H9 (cell line): ENCODE measurements around the gene ISG20L2. TPM values are rescaled to one million over a fixed set of nuclear protein-coding genes. Genes with fewer than 3 reads are reported as not detected.

Experiments used
- DNase-seq: peaks from one replicate; pipeline ENCODE4 v3.0.0-alpha.2; 2017
- H2AFZ ChIP-seq: one replicate; pipeline ENCODE4 v1.6.1; 2013; ENCODE audit warnings: mild to moderate bottlenecking, low read length, control low read depth, moderate library complexity
- H2AK5ac ChIP-seq: 2 replicates; pipeline ENCODE4 v1.6.1; 2013; ENCODE audit warnings: low read length, control low read depth, mixed read lengths; ENCODE audit not compliant: insufficient read length
- H2BK120ac ChIP-seq: one replicate; pipeline ENCODE4 v1.6.1; 2013; ENCODE audit warnings: low read depth, mild to moderate bottlenecking, low read length, control low read depth, inconsistent platforms; ENCODE audit not compliant: poor library complexity, severe bottlenecking
- H2BK12ac ChIP-seq: 2 replicates; pipeline ENCODE4 v1.6.1; 2013; ENCODE audit warnings: low read length, control low read depth, mixed read lengths, low read depth; ENCODE audit not compliant: insufficient read length
- H2BK15ac ChIP-seq: 2 replicates; pipeline ENCODE4 v1.6.1; 2013; ENCODE audit warnings: low read depth, low read length, control low read depth
- H2BK20ac ChIP-seq: one replicate; pipeline ENCODE4 v1.6.1; 2013; ENCODE audit warnings: low read depth, mild to moderate bottlenecking, low read length, control low read depth, inconsistent platforms; ENCODE audit not compliant: poor library complexity, severe bottlenecking
- H2BK5ac ChIP-seq: 2 replicates; pipeline ENCODE4 v1.6.1; 2013; ENCODE audit warnings: low read length, control low read depth, mixed read lengths; ENCODE audit not compliant: insufficient read length
- H3K14ac ChIP-seq: 2 replicates; pipeline ENCODE4 v1.6.1; 2013; ENCODE audit warnings: low read length, control low read depth; ENCODE audit not compliant: insufficient read depth
- H3K18ac ChIP-seq: 2 replicates; pipeline ENCODE4 v1.6.1; 2013; ENCODE audit warnings: low read depth, mild to moderate bottlenecking, mixed read lengths, low read length, control low read depth; ENCODE audit not compliant: insufficient read length
- H3K23ac ChIP-seq: 2 replicates; pipeline ENCODE4 v1.6.1; 2013; ENCODE audit warnings: low read length, control low read depth, mixed read lengths, low read depth; ENCODE audit not compliant: insufficient read length
- H3K23me2 ChIP-seq: 2 replicates; pipeline ENCODE4 v1.6.1; 2013; ENCODE audit warnings: low read depth, mild to moderate bottlenecking, mixed read lengths, low read length, control low read depth; ENCODE audit not compliant: insufficient read length, poor library complexity, severe bottlenecking
- H3K27ac ChIP-seq: 2 replicates; pipeline ENCODE4 v1.5.1; 2013; ENCODE audit warnings: low read length, control low read depth, mixed read lengths, low read depth; ENCODE audit not compliant: insufficient read length
- H3K27me3 ChIP-seq: 2 replicates; pipeline ENCODE4 v1.6.1; 2013; ENCODE audit warnings: low read length, control low read depth, inconsistent platforms; ENCODE audit not compliant: insufficient read depth
- H3K4ac ChIP-seq: 2 replicates; pipeline ENCODE4 v1.6.1; 2013; ENCODE audit warnings: low read depth, mild to moderate bottlenecking, control low read depth, inconsistent platforms, low read length, moderate library complexity
- H3K4me1 ChIP-seq: 2 replicates; pipeline ENCODE4 v1.6.1; 2013; ENCODE audit warnings: low read length, control low read depth, inconsistent platforms; ENCODE audit not compliant: insufficient read depth
- H3K4me2 ChIP-seq: 2 replicates; pipeline ENCODE4 v1.6.1; 2013; ENCODE audit warnings: low read length, control low read depth, mixed read lengths; ENCODE audit not compliant: insufficient read length, insufficient read depth
- H3K56ac ChIP-seq: 2 replicates; pipeline ENCODE4 v1.6.1; 2013; ENCODE audit warnings: low read depth, mild to moderate bottlenecking, mixed read lengths, low read length, control low read depth; ENCODE audit not compliant: insufficient read length
- H3K79me1 ChIP-seq: 2 replicates; pipeline ENCODE4 v1.6.1; 2013; ENCODE audit warnings: low read depth, mild to moderate bottlenecking, moderate library complexity, low read length, control low read depth, inconsistent platforms; ENCODE audit not compliant: insufficient read depth, poor library complexity, severe bottlenecking
- H3K79me2 ChIP-seq: 2 replicates; pipeline ENCODE4 v1.6.1; 2013; ENCODE audit warnings: low read length, control low read depth, inconsistent platforms; ENCODE audit not compliant: insufficient read depth
- H3K9ac ChIP-seq: 2 replicates; pipeline ENCODE4 v1.6.1; 2013; ENCODE audit warnings: low read length, control low read depth, mixed read lengths; ENCODE audit not compliant: insufficient read length; ENCODE audit errors: extremely low read depth
- H3K9me3 ChIP-seq: one replicate; pipeline ENCODE4 v1.6.1; 2013; ENCODE audit warnings: low read depth, low read length, inconsistent platforms; ENCODE audit not compliant: control insufficient read depth
- H3T11ph ChIP-seq: one replicate; pipeline ENCODE4 v1.6.1; 2013; ENCODE audit warnings: mild to moderate bottlenecking, low read length, control low read depth, inconsistent platforms
- H4K20me1 ChIP-seq: one replicate; pipeline ENCODE4 v1.6.1; 2013; ENCODE audit not compliant: control insufficient read depth, insufficient read length, insufficient read depth
- H4K5ac ChIP-seq: 2 replicates; pipeline ENCODE4 v1.6.1; 2013; ENCODE audit warnings: low read depth, mild to moderate bottlenecking, mixed read lengths, low read length, control low read depth; ENCODE audit not compliant: insufficient read length
- H4K8ac ChIP-seq: replicated peaks from 2 replicates; pipeline ENCODE4 v1.6.1; 2013; ENCODE audit warnings: low read length, control low read depth, mixed read lengths, low read depth; ENCODE audit not compliant: insufficient read length
- H4K91ac ChIP-seq: 2 replicates; pipeline ENCODE4 v1.6.1; 2013; ENCODE audit warnings: low read depth, mild to moderate bottlenecking, moderate library complexity, mixed read lengths, low read length, control low read depth; ENCODE audit not compliant: insufficient read length
- H3K27ac Mint-ChIP-seq, 3 experiments: 2 replicates in 2 of 3; 3 replicates in 1 of 3; pipeline ENCODE4 v1.8.0; 2020 to 2021; ENCODE audit warnings: mixed read lengths in 3 of 3, mild to moderate bottlenecking in 1 of 3, moderate library complexity in 1 of 3
- H3K27me3 Mint-ChIP-seq: 2 replicates; pipeline ENCODE4 v1.8.0; 2021; ENCODE audit warnings: low read depth, mild to moderate bottlenecking, moderate library complexity, mixed read lengths
- H3K36me3 Mint-ChIP-seq, 3 experiments: 2 replicates in 2 of 3; 3 replicates in 1 of 3; pipeline ENCODE4 v1.8.0; 2020 to 2021; ENCODE audit warnings: low read depth in 3 of 3, mixed read lengths in 3 of 3; ENCODE audit not compliant: insufficient read depth in 1 of 3
- H3K4me1 Mint-ChIP-seq, 2 experiments: 2 replicates each; pipeline ENCODE4 v1.8.0; 2020; ENCODE audit warnings: mixed read lengths in 2 of 2
- H3K4me3 Mint-ChIP-seq, 2 experiments: 2 replicates in 1 of 2; 3 replicates in 1 of 2; pipeline ENCODE4 v1.8.0; 2020 to 2021; ENCODE audit warnings: mild to moderate bottlenecking in 2 of 2, mixed read lengths in 2 of 2, moderate library complexity in 1 of 2
- H3K9me3 Mint-ChIP-seq, 2 experiments: 2 replicates in 1 of 2; 3 replicates in 1 of 2; pipeline ENCODE4 v1.8.0; 2020; ENCODE audit warnings: mild to moderate bottlenecking in 2 of 2, mixed read lengths in 2 of 2, moderate library complexity in 1 of 2
- WGBS: extraction: QIAGEN DNeasy Blood & Tissue Kit; methylation state at CpG from one replicate; pipeline ENCODE4 v1.1.7; 2013; ENCODE audit warnings: missing lambda C conversion rate, low lambda C conversion rate, mixed read lengths; ENCODE audit not compliant: insufficient read length; ENCODE audit errors: extremely low coverage; 5-methylcytosine and 5-hydroxymethylcytosine counted together
- total RNA-seq: library from RNA; stranded (reverse); gene quantifications from 2 replicates; pipeline ENCODE4 v1.2.1, GENCODE V29; 2021
- TF ChIP-seq, protein P1 (sequence below): fragments of 200-600 bp; sonication (generic); conservative IDR thresholded peaks from 3 replicates; pipeline ENCODE4 v1.8.0; 2021; ENCODE audit warnings: antibody characterized with exemption, mild to moderate bottlenecking

Gene ISG20L2
- total RNA-seq, 1 experiment from 2014 or later = 57.6 TPM

- Histone ChIP-seq H4K8ac (no peak overlapping the region), H3K56ac (no peak overlapping the region), H3K9me3 (no peaks in the 10 kb centered on the region), H3K23ac (no peak overlapping the region), H3K4ac (no peak overlapping the region), H3K14ac (no peak overlapping the region), H2AK5ac (no peak overlapping the region), H2BK12ac (no peak overlapping the region), H2BK20ac (no peak overlapping the region), H3K4me1 (peaks cover 8% of the 10 kb centered on the region; the same call in 1 of the 2 replicates), H3K23me2 (peaks cover 39% of the 10 kb centered on the region), H3K4me2 (peak overlapping the region; percentile 83), H4K20me1 (no peaks in the 10 kb centered on the region), H3K9ac (no peak overlapping the region), H4K91ac (no peak overlapping the region), H3T11ph (no peak overlapping the region), H2BK120ac (no peak overlapping the region), H3K79me1 (no peaks in the 10 kb centered on the region), H3K27me3 (peaks cover 3% of the 10 kb centered on the region; the same call in 1 of the 2 replicates), H3K18ac (no peak overlapping the region), H2BK15ac (no peak overlapping the region), H2BK5ac (no peak overlapping the region), H3K27ac (no peak overlapping the region), H4K5ac (no peak overlapping the region), H3K79me2 (no peaks in the 10 kb centered on the region), H2AFZ (no peak overlapping the region)
- Mint-ChIP-seq H3K4me1 (peaks cover 50 to 57% of the 10 kb centered on the region in 2 experiments), H3K4me3 (peak overlapping the region; percentile 74 to 91), H3K36me3 (peaks cover 14 to 39% (median 28%) of the 10 kb centered on the region in 3 experiments), H3K9me3 (no peaks in the 10 kb centered on the region; a peak in 1 of 5 replicates), H3K27me3 (peaks cover 38% of the 10 kb centered on the region), H3K27ac (no peak overlapping the region; a peak in 1 of 7 replicates)
- WGBS = no CpG with 5 or more reads among the region's 4 CpGs
- TF ChIP-seq, protein P1, sequence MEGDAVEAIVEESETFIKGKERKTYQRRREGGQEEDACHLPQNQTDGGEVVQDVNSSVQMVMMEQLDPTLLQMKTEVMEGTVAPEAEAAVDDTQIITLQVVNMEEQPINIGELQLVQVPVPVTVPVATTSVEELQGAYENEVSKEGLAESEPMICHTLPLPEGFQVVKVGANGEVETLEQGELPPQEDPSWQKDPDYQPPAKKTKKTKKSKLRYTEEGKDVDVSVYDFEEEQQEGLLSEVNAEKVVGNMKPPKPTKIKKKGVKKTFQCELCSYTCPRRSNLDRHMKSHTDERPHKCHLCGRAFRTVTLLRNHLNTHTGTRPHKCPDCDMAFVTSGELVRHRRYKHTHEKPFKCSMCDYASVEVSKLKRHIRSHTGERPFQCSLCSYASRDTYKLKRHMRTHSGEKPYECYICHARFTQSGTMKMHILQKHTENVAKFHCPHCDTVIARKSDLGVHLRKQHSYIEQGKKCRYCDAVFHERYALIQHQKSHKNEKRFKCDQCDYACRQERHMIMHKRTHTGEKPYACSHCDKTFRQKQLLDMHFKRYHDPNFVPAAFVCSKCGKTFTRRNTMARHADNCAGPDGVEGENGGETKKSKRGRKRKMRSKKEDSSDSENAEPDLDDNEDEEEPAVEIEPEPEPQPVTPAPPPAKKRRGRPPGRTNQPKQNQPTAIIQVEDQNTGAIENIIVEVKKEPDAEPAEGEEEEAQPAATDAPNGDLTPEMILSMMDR = no peak
- DNase-seq = no peak
Measured at GRCh38 chr1:156703741-156704140, 24.8 kb downstream of the ISG20L2 start.
